ENCODE data around the gene SPATS2.
A peak's percentile ranks its signal among the peaks of the same experiment; 100 is the strongest.

Gene SPATS2

DNA sequence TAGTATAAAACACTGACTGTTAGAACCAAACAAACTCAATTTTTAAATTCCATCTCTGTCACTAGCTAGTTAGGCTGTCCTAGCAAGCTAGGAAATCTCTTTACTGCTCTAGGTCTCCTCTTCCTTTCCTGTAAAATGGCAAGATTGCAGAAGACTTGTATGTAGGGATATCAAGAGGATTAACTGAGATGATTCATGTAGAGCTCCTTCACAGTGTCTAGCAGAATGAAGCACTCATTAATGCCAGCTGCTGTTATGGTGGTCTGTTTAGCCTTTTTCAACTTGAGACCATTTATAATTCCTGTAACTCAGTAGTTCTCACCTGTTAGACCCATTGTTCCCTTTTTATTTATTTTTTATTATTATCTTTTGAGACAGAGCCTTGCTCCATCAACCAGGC, 103.7 kb downstream of the SPATS2 start:
- Histone ChIP-seq H3K4me1 (ENCODE audit: control insufficient read depth, insufficient read depth, low read length, poor library complexity, severe bottlenecking) (no peaks in the 10 kb centered on the region), H3K4me3 (ENCODE audit: extremely low read depth, insufficient read depth, low read length, poor library complexity, severe bottlenecking) (no peak overlapping the region), H3K27ac (ENCODE audit: low read depth, low read length, severe bottlenecking) (peak overlapping the region; percentile 1), H3K9me3 (ENCODE audit: control insufficient read depth, low read length) (no peaks in the 10 kb centered on the region), H3K36me3 (ENCODE audit: control insufficient read depth, insufficient read depth, low read length) (peaks cover 17% of the 10 kb centered on the region)

GRCh38 chr12:49471557-49471956, 104.3 kb downstream of the SPATS2 start:
- no CpG with 5 or more reads among the region's 1 CpG for WGBS, 2 experiments (ENCODE audit: insufficient coverage in 2 of 2)
- H3K9me3 ChIP-seq (ENCODE audit: control insufficient read depth, low read length): no peaks in the 10 kb centered on the region
- H3K27ac ChIP-seq (ENCODE audit: low read depth, low read length, severe bottlenecking): no peak overlapping the region
- H3K36me3 ChIP-seq (ENCODE audit: control insufficient read depth, insufficient read depth, low read length): peaks cover 22% of the 10 kb centered on the region
- no peak overlapping the region for H3K4me3 ChIP-seq (ENCODE audit: extremely low read depth, insufficient read depth, low read length, poor library complexity, severe bottlenecking)
- no peaks in the 10 kb centered on the region for H3K4me1 ChIP-seq (ENCODE audit: control insufficient read depth, insufficient read depth, low read length, poor library complexity, severe bottlenecking)

- Histone ChIP-seq H3K27ac (ENCODE audit: low read depth, low read length, severe bottlenecking) (no peak overlapping the region), H3K9me3 (ENCODE audit: control insufficient read depth, low read length) (no peaks in the 10 kb centered on the region), H3K36me3 (ENCODE audit: control insufficient read depth, insufficient read depth, low read length) (peaks cover 26% of the 10 kb centered on the region), H3K4me1 (ENCODE audit: control insufficient read depth, insufficient read depth, low read length, poor library complexity, severe bottlenecking) (no peaks in the 10 kb centered on the region), H3K4me3 (ENCODE audit: extremely low read depth, insufficient read depth, low read length, poor library complexity, severe bottlenecking) (no peak overlapping the region)
- 89 to 92% methylated on average over 6 to 11 of the region's 12 CpGs for WGBS, 2 experiments (ENCODE audit: insufficient coverage in 2 of 2)
Measured at GRCh38 chr12:49476091-49476490, 108.8 kb downstream of the SPATS2 start.

GRCh38 chr12:49478949-49479664, 111.8 kb downstream of the SPATS2 start:
- no peaks in the 10 kb centered on the region for H3K9me3 ChIP-seq (ENCODE audit: control insufficient read depth, low read length)
- H3K4me1 ChIP-seq (ENCODE audit: control insufficient read depth, insufficient read depth, low read length, poor library complexity, severe bottlenecking): peaks cover 21% of the 10 kb centered on the region
- peaks cover 19% of the 10 kb centered on the region for H3K36me3 ChIP-seq (ENCODE audit: control insufficient read depth, insufficient read depth, low read length)
- 62 to 73% methylated on average over 5 to 9 of the region's 10 CpGs for WGBS, 2 experiments (ENCODE audit: insufficient coverage in 2 of 2)
- H3K27ac ChIP-seq (ENCODE audit: low read depth, low read length, severe bottlenecking): no peak overlapping the region
- no peak overlapping the region for H3K4me3 ChIP-seq (ENCODE audit: extremely low read depth, insufficient read depth, low read length, poor library complexity, severe bottlenecking)

DNA sequence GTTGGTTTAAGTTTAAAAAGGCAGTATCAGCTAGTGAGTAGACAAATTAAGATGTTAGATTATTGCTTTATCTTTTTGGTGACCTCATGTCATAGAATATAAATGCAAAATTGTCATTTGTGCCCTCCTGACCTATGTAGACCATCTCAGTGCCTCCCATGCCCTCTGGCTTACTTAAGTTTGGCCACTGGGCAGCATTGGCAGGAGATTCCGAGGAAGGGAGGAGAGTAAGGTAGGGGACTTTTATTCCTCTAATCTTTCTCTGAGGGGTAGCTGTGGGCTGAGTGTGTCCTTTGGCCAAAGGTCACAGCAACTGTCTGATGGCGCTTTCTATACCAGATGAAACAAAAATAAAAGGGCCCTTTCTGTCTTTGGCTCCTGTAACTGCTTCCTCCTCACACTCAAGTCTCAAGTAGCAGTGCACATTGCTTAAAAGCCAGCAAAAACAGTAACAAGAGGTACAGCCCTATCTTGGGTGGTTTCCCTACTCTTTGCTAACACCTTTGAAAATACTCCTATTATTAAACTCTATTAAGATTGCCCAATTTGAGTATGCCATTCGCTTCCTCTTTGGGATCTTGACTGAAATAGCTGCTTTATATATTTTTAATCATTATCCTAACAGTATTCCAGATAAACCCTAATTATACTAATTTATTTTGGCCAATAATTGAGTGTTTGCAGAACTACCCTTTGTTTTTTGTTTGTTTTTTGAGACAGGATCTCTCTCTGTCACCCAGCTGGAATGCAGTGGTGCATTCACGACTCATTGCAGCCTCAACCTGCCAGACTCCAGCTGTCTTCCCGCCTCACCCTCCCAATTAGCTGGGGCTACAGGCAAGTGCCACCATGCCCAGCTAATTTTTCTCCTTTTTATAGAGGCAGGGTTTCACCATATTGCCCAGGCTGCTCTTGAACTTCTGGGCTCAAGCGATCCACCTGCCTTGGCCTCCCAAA, 115.1 kb downstream of the SPATS2 start:
- Histone ChIP-seq H3K9me3 (ENCODE audit: control insufficient read depth, low read length) (no peaks in the 10 kb centered on the region), H3K36me3 (ENCODE audit: control insufficient read depth, insufficient read depth, low read length) (peaks cover 11% of the 10 kb centered on the region), H3K4me1 (ENCODE audit: control insufficient read depth, insufficient read depth, low read length, poor library complexity, severe bottlenecking) (peaks cover 28% of the 10 kb centered on the region), H3K27ac (ENCODE audit: low read depth, low read length, severe bottlenecking) (peak overlapping the region; percentile 59), H3K4me3 (ENCODE audit: extremely low read depth, insufficient read depth, low read length, poor library complexity, severe bottlenecking) (no peak overlapping the region)
- WGBS, 2 experiments (ENCODE audit: insufficient coverage in 2 of 2): 49 to 55% methylated on average over 3 to 5 of the region's 6 CpGs

- peaks cover 28% of the 10 kb centered on the region for H3K4me1 ChIP-seq (ENCODE audit: control insufficient read depth, insufficient read depth, low read length, poor library complexity, severe bottlenecking)
- no CpG with 5 or more reads among the region's 1 CpG for WGBS, 2 experiments (ENCODE audit: insufficient coverage in 2 of 2)
- peaks cover 11% of the 10 kb centered on the region for H3K36me3 ChIP-seq (ENCODE audit: control insufficient read depth, insufficient read depth, low read length)
- peak overlapping the region; percentile 26 for H3K27ac ChIP-seq (ENCODE audit: low read depth, low read length, severe bottlenecking)
- H3K4me3 ChIP-seq (ENCODE audit: extremely low read depth, insufficient read depth, low read length, poor library complexity, severe bottlenecking): no peak overlapping the region
- H3K9me3 ChIP-seq (ENCODE audit: control insufficient read depth, low read length): no peaks in the 10 kb centered on the region
Measured at GRCh38 chr12:49483619-49484018, 116.4 kb downstream of the SPATS2 start.

DNA sequence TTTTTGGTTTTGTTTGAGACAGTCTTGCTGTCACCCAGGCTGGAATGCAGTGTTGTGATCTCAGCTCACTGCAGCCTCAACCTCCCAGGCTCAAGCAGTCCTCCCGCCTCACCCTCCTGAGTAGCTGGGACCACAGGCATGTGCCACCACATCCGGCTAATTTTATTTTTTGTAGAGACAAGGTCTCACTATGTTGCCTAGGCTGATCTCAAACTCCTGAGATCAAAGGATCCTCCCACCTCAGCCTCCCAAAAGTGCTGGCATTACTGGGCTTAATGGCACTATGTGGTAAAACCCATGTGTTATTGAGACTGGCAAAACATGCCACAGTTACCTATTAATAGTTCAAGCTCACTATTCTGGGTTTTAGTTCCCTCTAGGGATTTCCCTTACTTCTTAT, 120.3 kb downstream of the SPATS2 start:
- Histone ChIP-seq H3K9me3 (ENCODE audit: control insufficient read depth, low read length) (no peaks in the 10 kb centered on the region), H3K4me3 (ENCODE audit: extremely low read depth, insufficient read depth, low read length, poor library complexity, severe bottlenecking) (no peak overlapping the region), H3K27ac (ENCODE audit: low read depth, low read length, severe bottlenecking) (no peak overlapping the region), H3K4me1 (ENCODE audit: control insufficient read depth, insufficient read depth, low read length, poor library complexity, severe bottlenecking) (peaks cover 32% of the 10 kb centered on the region), H3K36me3 (ENCODE audit: control insufficient read depth, insufficient read depth, low read length) (peaks cover 29% of the 10 kb centered on the region)
- 92 to 100% methylated on average over 1 to 2 of the region's 2 CpGs for WGBS, 2 experiments (ENCODE audit: insufficient coverage in 2 of 2)

DNA sequence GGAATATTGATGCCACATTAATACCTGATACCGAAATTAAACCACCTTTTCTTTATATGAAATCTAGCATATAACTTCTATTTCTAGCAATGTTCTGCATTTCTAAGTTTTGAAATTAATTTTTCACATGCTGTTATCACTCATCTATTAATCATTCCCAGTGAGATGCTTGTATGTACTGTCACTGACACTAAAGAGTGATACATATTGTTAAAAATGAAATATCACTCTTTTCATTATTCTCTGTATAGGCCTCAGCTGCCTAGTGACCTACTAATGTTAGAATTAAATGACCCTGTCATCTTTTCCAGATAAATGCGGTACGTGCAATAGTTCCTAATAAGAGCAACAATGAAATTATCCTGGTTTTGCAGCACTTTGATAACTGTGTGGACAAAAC, 121.9 kb downstream of the SPATS2 start:
- peaks cover 33% of the 10 kb centered on the region for H3K36me3 ChIP-seq (ENCODE audit: control insufficient read depth, insufficient read depth, low read length)
- WGBS, 2 experiments (ENCODE audit: insufficient coverage in 2 of 2): 93% methylated on average over 2 to 3 of the region's 3 CpGs
- H3K27ac ChIP-seq (ENCODE audit: low read depth, low read length, severe bottlenecking): no peak overlapping the region

GRCh38 chr12:49489720-49490119, 122.5 kb downstream of the SPATS2 start:
- peaks cover 13% of the 10 kb centered on the region for H3K4me1 ChIP-seq (ENCODE audit: control insufficient read depth, insufficient read depth, low read length, poor library complexity, severe bottlenecking)
- no peaks in the 10 kb centered on the region for H3K9me3 ChIP-seq (ENCODE audit: control insufficient read depth, low read length)
- 79 to 100% methylated on average over 2 to 3 of the region's 4 CpGs for WGBS, 2 experiments (ENCODE audit: insufficient coverage in 2 of 2)
- H3K4me3 ChIP-seq (ENCODE audit: extremely low read depth, insufficient read depth, low read length, poor library complexity, severe bottlenecking): no peak overlapping the region
- H3K36me3 ChIP-seq (ENCODE audit: control insufficient read depth, insufficient read depth, low read length): peaks cover 33% of the 10 kb centered on the region
- H3K27ac ChIP-seq (ENCODE audit: low read depth, low read length, severe bottlenecking): no peak overlapping the region

More for the DNA sequence above, 121.9 kb downstream of the SPATS2 start:
- H3K4me1 ChIP-seq (ENCODE audit: control insufficient read depth, insufficient read depth, low read length, poor library complexity, severe bottlenecking): peaks cover 18% of the 10 kb centered on the region
- no peaks in the 10 kb centered on the region for H3K9me3 ChIP-seq (ENCODE audit: control insufficient read depth, low read length)
- H3K4me3 ChIP-seq (ENCODE audit: extremely low read depth, insufficient read depth, low read length, poor library complexity, severe bottlenecking): no peak overlapping the region

GRCh38 chr12:49491823-49492222, 124.6 kb downstream of the SPATS2 start:
- Histone ChIP-seq H3K4me3 (ENCODE audit: extremely low read depth, insufficient read depth, low read length, poor library complexity, severe bottlenecking) (no peak overlapping the region), H3K4me1 (ENCODE audit: control insufficient read depth, insufficient read depth, low read length, poor library complexity, severe bottlenecking) (peaks cover 11% of the 10 kb centered on the region), H3K27ac (ENCODE audit: low read depth, low read length, severe bottlenecking) (no peak overlapping the region), H3K36me3 (ENCODE audit: control insufficient read depth, insufficient read depth, low read length) (peaks cover 40% of the 10 kb centered on the region), H3K9me3 (ENCODE audit: control insufficient read depth, low read length) (no peaks in the 10 kb centered on the region)
- no CpG with 5 or more reads among the region's 1 CpG for WGBS, 2 experiments (ENCODE audit: insufficient coverage in 2 of 2)

All from mesodermal cell (in vitro differentiated cells).